IPS-20b (cell line): Measurements from ENCODE around the gene INAFM2.

ENCODE experiments used
- H3K27ac ChIP-seq: one replicate; pipeline ENCODE4 v1.5.1; 2013; ENCODE audit warnings: low read length
- H3K27me3 ChIP-seq: 2 replicates; pipeline ENCODE4 v1.6.1; 2013; ENCODE audit warnings: mild to moderate bottlenecking, low read length, inconsistent platforms; ENCODE audit not compliant: insufficient read depth
- H3K36me3 ChIP-seq: 2 replicates; pipeline ENCODE4 v1.6.1; 2013; ENCODE audit warnings: low read depth, mild to moderate bottlenecking, inconsistent platforms, low read length, moderate library complexity; ENCODE audit not compliant: insufficient read depth
- H3K4me1 ChIP-seq: 2 replicates; pipeline ENCODE4 v1.6.1; 2013; ENCODE audit warnings: mild to moderate bottlenecking, control low read depth, inconsistent platforms, low read length, moderate library complexity; ENCODE audit not compliant: insufficient read depth
- H3K4me3 ChIP-seq: 2 replicates; pipeline ENCODE4 v1.5.1; 2013; ENCODE audit warnings: mild to moderate bottlenecking, low read length, inconsistent platforms
- H3K9ac ChIP-seq: 2 replicates; pipeline ENCODE4 v1.6.1; 2013; ENCODE audit warnings: low read depth, mild to moderate bottlenecking, inconsistent platforms, low read length, moderate library complexity
- H3K9me3 ChIP-seq: 2 replicates; pipeline ENCODE4 v1.6.1; 2013; ENCODE audit warnings: mild to moderate bottlenecking, low read depth, low read length, inconsistent platforms; ENCODE audit not compliant: insufficient read depth

INAFM2 gene

DNA sequence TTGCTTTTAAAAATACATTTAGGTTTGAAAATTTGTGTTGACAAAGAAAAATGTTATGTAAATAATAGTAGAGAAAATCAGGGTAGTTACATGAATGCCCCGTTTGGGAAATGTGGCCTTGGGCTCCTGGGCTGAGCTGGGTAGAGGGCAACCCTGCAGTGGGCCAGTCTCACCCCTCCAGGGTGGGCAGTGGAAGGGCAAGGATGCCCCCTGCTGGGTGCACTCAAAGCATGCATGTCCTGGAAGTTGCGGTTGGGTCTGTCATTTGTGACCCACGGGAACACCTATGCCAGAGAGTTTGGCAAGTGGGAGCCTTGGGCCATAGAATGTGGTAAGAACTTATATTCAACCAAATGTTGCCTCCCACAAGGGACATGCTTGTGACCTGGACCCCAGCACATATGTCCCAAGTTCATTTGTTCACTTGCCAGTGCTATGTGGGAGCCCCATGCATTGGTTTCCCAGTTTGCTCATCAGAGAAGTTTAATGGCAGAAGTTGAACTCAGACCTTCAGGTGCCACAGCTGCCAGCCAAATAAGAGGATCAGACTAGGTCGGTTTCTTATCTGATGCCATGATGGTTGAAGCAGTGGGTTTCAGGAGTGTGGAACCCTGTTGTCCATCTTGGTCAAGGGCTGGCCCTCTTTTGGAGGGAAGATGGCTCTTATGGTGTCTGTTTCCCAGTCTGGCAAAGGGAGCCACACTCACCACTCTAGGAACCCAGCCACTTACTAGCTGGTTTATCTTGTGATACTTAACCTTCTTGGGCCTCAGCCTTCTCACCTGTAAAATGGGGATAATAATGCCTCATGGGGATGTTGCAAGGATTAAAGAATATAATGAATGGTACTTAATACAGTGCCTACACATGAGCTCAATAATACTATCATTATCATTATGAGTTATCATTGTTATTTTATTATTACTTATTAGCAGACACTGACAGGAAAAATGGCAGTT lies 13.2 kb upstream of the INAFM2 start:
- no peak overlapping the region for H3K4me3 ChIP-seq
- peaks cover 20% of the 10 kb centered on the region; the same call in 1 of the 2 replicates for H3K4me1 ChIP-seq
- H3K36me3 ChIP-seq, result no peaks in the 10 kb centered on the region
- H3K27me3 ChIP-seq, result peaks cover 19% of the 10 kb centered on the region
- H3K27ac ChIP-seq, result no peak overlapping the region
- no peaks in the 10 kb centered on the region for H3K9me3 ChIP-seq
- no peak overlapping the region for H3K9ac ChIP-seq

DNA sequence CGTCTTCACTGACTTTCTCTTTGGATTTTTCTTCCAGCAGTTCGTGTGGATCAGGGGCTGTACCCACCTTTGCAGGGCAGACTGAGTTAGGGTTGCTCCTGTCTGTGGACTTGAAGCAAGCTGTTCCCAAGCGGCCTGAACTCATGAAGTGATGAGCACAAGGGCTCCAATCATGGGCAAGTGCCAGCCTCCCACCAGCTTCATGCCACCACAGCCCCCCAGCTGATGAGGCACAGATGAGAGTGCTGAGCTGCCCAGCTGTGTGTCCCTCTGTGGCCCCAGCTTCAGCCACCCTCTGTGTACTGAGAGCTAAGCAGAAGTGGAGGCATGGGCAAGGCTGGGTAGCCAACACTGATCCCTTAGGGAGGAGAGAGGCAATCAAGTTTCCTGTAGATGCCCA lies 12.5 kb upstream of the INAFM2 start:
- no peaks in the 10 kb centered on the region for H3K36me3 ChIP-seq
- H3K4me1 ChIP-seq, result peaks cover 20% of the 10 kb centered on the region; the same call in 1 of the 2 replicates
- peaks cover 22% of the 10 kb centered on the region for H3K27me3 ChIP-seq
- H3K9me3 ChIP-seq, result no peaks in the 10 kb centered on the region
- no peak overlapping the region for H3K9ac ChIP-seq
- no peak overlapping the region for H3K27ac ChIP-seq
- H3K4me3 ChIP-seq, result no peak overlapping the region

DNA sequence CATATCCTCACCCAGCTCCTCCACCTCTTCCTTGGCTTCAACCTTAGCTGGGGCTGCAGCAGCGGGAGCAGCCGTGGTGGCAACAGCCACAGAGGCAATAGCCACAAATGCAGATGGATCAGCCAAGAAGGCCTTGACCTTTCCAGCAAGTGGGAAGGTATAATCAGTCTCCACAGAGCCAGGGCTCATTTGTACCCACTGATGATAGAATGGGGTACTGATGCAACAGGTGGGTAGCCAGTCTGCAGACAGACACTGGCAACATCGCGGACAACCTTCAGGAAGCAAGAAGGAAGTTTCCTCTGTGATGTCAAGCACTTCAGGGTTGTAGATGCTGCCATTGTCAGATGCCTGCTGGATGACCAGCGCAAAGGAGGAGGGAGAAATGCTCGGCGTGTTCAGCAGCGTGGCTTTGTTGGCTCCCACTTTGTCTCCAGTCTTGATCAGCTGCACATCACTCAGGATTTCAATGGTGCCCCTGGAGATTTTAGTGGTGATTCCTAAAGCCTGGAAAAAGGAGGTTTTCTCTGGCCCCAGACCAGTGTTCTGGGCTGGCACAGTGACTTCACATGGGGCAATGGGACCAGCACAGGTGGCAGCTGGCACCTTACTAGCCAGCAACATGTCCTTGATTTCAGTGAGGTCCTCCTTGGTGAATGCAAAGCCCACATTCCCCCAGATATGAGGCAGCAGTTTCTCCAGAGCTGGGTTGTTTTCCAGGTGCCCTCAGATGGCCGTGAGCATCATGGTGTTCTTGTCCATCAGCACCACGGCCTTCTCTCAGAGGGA lies 10.9 kb upstream of the INAFM2 start:
- Histone ChIP-seq H3K9ac (no peak overlapping the region), H3K4me1 (peaks cover 8% of the 10 kb centered on the region; the same call in 1 of the 2 replicates), H3K36me3 (no peaks in the 10 kb centered on the region), H3K27ac (no peak overlapping the region), H3K4me3 (no peak overlapping the region), H3K27me3 (peaks cover 22% of the 10 kb centered on the region), H3K9me3 (no peaks in the 10 kb centered on the region)

DNA sequence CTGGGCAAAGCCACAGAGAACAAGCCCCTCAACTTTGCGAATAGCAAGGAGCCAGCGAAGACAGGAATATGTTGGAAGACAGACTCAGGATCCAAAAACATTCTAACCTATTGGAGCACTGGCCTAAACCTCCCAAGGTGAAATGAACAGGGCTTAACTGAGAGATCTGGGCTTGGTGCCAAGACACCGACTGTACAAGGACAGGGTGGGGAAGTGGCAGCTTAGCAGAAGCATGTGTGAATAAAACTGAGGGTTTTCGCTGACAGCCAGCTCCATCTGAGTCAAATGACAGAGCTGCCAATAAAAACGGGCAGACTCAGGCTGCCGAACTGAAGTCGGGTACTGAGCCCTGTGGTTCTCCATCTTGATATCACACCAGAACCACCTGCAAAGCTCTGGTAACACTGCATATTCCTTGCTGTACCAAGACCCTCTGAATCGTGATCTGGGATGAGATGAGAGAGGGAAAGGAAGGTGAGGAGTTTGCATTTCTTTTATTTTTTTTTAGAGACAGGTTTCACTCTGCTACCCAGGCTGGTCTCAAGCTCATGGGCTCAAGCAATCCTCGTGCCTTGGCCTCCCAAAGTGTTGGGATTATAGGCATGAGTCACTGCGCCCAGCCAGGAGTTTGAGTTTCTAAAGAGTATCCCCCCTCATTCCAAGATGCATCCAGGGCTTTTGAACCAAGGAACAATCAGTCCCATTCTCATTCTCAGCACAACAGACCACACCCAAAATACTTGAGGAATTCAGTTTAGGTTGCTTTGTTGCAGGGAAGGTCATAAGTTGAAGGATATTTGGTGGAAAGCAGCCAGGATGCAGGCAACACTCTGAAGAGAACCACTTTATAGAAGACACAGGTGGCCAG lies 9.7 kb upstream of the INAFM2 start:
- Histone ChIP-seq H3K4me1 (peaks cover 5% of the 10 kb centered on the region; the same call in 1 of the 2 replicates), H3K36me3 (no peaks in the 10 kb centered on the region), H3K9ac (no peak overlapping the region), H3K27ac (no peak overlapping the region), H3K27me3 (peaks cover 22% of the 10 kb centered on the region), H3K4me3 (no peak overlapping the region), H3K9me3 (no peaks in the 10 kb centered on the region)

DNA sequence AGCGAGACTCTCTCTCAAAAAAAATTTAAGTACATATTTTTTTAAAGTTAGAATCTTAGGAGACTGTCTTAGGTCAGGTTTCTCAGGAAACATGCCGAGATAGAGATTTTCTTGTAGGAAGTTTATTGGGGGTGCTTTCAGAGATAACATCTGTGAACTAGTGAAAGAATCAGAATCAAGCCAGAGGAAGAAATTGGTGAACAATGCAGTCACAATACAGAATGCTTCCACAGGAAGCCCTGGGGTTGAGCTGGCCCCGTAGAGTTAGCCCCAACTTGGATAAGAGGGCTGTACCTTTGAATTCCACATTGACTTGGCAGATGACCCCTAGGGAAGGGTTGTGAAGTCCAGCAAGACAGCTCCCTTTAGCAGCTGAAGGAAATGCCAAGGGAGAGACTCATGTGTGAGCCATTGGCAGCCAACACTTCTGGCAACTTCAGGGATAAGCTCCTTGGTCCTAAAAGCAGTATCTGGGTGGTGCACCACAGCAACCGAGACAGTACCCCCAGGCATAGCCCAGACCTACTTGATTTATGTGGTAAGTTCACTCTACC lies 8.7 kb upstream of the INAFM2 start:
- Histone ChIP-seq H3K27ac (no peak overlapping the region), H3K9me3 (no peaks in the 10 kb centered on the region), H3K4me1 (peaks cover 1% of the 10 kb centered on the region; the same call in 1 of the 2 replicates), H3K4me3 (no peak overlapping the region), H3K36me3 (no peaks in the 10 kb centered on the region), H3K27me3 (peaks cover 17% of the 10 kb centered on the region), H3K9ac (no peak overlapping the region)

DNA sequence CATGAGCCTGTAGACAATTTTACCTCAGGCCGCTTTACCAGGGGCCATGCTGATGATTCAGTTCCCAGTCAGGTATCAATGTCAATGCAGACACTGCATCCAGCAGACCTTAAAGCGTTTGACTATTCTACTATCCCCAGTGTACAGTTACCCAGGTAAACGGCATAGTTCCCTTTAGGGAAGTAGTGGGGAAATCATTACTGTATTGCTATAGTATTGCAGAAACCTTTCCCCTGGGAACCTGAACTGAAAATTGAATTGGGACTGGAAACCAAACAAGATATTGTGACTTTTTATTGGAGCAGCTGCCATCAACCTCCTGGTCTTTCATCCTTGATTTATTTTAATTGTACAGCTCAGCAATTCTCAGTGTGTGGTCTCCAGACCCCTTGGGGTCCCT lies 6.6 kb upstream of the INAFM2 start:
- Histone ChIP-seq H3K27me3 (peaks cover 16% of the 10 kb centered on the region), H3K36me3 (no peaks in the 10 kb centered on the region)

DNA sequence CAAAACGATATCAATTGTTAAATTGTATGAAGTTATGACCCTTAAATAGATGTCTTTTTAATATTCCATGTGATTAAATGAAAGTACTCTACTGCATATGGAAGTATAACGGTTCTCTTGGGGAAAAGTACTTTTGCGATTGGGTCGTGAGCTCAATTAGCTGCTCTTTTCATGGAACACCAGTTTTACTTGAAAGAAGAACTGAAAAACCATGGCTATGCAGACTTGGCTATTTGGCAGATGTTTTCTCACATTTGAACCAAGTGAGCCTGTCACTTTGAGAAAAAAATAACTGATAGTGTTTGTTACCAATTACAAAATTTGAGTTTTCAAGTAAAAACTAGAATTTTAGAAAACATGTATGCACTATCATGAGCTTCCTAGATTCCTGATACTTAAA lies 5.9 kb upstream of the INAFM2 start:
- H3K4me1 ChIP-seq, result peaks cover 9% of the 10 kb centered on the region
- peaks cover 22% of the 10 kb centered on the region for H3K27me3 ChIP-seq
- H3K4me3 ChIP-seq, result no peak overlapping the region
- no peak overlapping the region for H3K9ac ChIP-seq
- H3K9me3 ChIP-seq, result no peaks in the 10 kb centered on the region
- H3K36me3 ChIP-seq, result no peaks in the 10 kb centered on the region
- H3K27ac ChIP-seq, result no peak overlapping the region

More for the DNA sequence above, 6.6 kb upstream of the INAFM2 start:
- peaks cover 4% of the 10 kb centered on the region for H3K4me1 ChIP-seq
- H3K27ac ChIP-seq, result no peak overlapping the region
- H3K4me3 ChIP-seq, result no peak overlapping the region
- H3K9ac ChIP-seq, result no peak overlapping the region
- H3K9me3 ChIP-seq, result no peaks in the 10 kb centered on the region

DNA sequence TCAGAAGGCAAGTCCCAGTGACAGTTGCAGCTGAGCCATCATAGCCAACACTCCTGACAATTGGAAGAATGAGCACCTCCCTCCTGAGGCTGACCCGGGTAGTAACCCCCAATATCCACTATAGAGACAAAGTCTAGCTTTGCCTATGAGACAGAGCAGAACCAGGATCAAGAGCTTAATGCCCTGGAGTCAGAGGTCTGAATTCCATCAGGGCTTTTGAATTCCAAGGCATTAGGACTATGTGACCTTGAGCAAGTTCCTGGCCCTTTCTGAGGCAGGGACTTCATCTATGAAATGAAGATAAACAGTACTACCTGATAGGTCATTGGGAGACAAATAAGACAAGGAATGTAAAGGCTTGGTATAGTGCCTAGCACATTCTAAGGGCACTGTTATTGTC lies 3.1 kb upstream of the INAFM2 start:
- H3K36me3 ChIP-seq, result no peaks in the 10 kb centered on the region
- H3K27ac ChIP-seq, result no peak overlapping the region
- no peaks in the 10 kb centered on the region for H3K9me3 ChIP-seq
- H3K4me1 ChIP-seq, result peaks cover 14% of the 10 kb centered on the region
- peaks cover 35% of the 10 kb centered on the region for H3K27me3 ChIP-seq
- H3K4me3 ChIP-seq, result no peak overlapping the region
- no peak overlapping the region for H3K9ac ChIP-seq

DNA sequence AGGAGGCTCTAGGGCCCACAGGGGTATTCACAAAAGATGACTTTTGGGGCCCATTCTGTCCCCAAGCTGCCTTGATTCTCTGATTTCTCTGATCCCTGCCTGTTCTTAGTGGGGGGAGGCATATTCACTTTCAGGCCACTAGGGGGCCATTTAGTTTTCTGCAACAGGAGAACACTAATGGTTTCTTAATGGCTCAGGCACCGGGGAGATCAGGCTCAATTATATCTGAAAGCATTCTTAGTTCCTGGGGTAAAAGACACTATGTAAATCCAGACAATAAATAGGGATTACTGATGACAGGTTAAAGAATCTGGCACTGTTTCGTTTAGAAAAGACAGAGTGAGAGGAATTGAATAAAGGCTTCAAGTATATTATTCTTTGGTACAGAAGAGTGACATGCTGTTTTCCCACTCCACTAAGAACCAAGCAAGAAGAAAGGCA lies 2.5 kb upstream of the INAFM2 start:
- no peak overlapping the region for H3K27ac ChIP-seq
- no peak overlapping the region for H3K9ac ChIP-seq
- H3K9me3 ChIP-seq, result no peaks in the 10 kb centered on the region
- peaks cover 38% of the 10 kb centered on the region for H3K27me3 ChIP-seq
- peaks cover 18% of the 10 kb centered on the region for H3K4me1 ChIP-seq
- no peak overlapping the region for H3K4me3 ChIP-seq
- no peaks in the 10 kb centered on the region for H3K36me3 ChIP-seq

DNA sequence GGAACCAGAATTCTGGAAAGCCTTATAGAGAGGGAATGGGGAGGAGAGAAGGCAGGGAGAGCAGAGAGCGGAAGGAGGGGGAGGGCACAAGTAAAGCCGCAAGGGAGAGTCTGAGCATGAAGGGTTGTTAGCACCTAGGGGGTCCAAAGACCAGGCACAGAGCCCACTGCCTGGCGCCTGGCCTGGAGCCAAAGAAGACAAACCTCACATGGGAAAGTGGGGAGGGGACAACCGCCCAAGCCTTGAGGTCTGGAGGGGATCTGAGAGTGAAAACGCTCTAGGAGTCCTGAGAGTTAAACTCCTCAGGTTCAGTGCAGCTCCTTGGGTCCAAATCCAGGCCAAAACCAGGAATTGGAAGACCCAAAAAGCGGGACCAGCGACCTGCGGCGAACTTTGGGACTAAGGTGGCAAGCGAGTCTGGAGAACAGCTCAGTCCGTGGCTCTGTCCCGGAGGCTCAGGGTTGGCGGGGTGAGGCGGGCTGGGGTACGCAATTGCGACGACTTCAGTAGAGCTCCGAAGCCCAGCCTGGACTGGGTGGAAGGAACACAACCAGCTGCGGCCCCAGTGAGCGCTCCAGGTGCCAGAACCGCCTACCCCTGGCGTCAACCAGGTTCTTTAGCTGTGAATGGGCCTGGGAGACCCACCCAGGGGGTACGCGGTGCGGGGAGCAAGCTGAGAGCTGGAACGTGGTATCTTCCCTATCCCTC lies 807 bp upstream of the INAFM2 start:
- no peak overlapping the region for H3K27ac ChIP-seq
- peaks cover 44% of the 10 kb centered on the region for H3K27me3 ChIP-seq
- peak overlapping the region; percentile 62 for H3K4me3 ChIP-seq
- H3K36me3 ChIP-seq, result no peaks in the 10 kb centered on the region
- no peaks in the 10 kb centered on the region for H3K9me3 ChIP-seq
- no peak overlapping the region for H3K9ac ChIP-seq
- peaks cover 33% of the 10 kb centered on the region for H3K4me1 ChIP-seq
